HG02852 (cell line): ENCODE results near the gene ZNF718.
"Not testable (repeated sequence)": the region's sequence is repeated elsewhere in the genome, so short reads cannot be mapped to it uniquely, and the experiment has no call there.

Experiments
- ATAC-seq: cut with Tn5 transposase; IDR thresholded peaks from one replicate; pipeline ENCODE4 v1.9.1; 2021; ENCODE audit warnings: mild to moderate bottlenecking, moderate library complexity; ENCODE audit not compliant: unreplicated experiment

The ZNF718 gene

GRCh38 chr4:124275-125081 lies at the start of gene ZNF718:
Gene ZNF718 (plus strand): TSS chr4:124501. CDS start chr4:124671, 170 bp downstream.
- peak; percentile 99 for ATAC-seq

- no peak for ATAC-seq
These were observed 38.4 kb upstream of the ZNF718 start for GRCh38 chr4:85951-86350.

- ATAC-seq = not testable (repeated sequence)
These were observed 37.6 kb upstream of the ZNF718 start for GRCh38 chr4:86559-87324.

DNA sequence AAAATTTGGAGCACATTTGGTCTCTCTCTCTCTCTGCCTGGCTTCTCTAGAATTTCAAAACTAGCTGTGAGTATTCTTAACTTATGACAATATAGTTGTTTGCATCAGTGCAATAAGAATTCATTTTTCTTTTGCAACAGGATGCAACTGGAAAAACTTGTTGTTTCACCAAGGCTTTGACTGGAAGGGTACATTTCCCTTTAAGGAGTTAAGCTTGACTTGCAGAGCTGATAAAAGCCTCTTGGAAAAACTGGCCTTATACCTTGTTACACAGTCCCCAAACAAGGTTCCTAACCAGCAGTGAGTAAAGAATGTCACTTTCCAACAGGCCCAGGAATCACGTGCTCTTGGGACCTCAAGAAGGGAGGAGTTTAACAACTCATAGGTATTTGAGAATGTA lies 25.9 kb upstream of the ZNF718 start:
- ATAC-seq = no peak

GRCh38 chr4:99863-100262 lies 24.4 kb upstream of the ZNF718 start:
- no peak for ATAC-seq

DNA sequence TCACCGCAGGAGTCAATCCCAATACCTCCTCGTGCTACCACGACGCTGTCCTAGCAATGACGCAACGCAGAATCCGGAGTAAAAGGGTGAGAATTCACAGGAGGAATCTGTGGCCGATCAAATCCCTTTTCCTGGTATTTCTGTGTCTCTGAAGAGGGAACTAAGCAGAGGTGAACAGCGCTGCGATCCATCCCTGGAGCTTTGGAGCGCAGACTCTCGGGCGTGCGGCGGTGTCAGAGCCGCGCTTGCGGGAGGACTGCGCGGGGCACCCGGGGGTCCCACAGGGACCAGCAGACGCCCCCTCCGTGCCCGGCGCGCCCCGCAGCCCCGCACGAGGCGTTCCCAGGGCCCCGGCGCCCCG lies 17.2 kb upstream of the ZNF718 start:
- ATAC-seq = no peak

DNA sequence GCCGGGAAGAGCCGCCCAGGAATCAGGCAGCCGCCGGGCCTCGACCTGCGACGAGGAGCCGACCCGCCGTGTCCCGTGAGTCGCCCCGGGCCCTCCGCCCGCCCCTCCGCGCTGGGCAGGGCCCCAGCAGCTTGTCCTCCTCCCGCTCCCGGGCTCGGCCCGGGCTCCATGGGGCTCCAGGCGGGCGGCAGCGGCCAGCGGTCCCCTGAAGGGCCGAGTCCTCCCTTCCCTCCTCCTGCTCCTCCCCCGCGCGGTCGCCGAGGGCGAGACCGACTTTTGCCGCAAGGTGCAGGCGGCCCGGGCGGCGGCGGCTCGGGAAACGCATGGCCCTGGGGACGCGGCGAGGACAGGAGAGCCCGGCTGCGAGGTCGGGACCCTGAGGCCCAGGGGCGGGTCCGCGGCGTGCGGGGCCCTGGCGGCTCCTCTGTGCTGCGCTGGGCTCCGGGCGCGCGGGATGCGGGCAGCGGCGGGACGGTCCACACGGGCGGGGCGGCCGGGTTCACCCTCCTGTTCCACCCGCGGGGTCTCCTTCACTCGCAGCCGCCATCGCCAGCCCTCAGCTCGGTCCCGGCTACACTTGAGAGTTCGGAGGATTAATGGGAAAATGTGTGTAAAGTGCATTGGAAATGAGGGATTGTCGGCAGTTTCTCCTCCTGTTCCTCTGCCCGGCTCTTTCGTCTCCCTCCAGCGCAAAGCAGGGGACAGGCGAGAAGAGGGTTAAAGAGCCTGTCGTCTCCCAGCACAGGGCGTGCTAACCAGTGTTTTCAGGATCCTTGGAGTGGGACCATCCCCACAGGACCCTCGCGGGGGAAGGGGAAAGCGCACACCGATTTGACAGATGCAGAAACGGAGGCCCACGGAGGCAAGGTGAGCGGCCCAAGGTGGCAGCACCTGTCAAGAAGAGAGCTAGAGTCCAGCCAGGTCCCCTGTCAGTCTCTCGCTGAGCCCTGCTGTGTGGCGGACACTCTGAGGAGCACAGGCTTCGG lies 16.6 kb upstream of the ZNF718 start:
- no peak for ATAC-seq

DNA sequence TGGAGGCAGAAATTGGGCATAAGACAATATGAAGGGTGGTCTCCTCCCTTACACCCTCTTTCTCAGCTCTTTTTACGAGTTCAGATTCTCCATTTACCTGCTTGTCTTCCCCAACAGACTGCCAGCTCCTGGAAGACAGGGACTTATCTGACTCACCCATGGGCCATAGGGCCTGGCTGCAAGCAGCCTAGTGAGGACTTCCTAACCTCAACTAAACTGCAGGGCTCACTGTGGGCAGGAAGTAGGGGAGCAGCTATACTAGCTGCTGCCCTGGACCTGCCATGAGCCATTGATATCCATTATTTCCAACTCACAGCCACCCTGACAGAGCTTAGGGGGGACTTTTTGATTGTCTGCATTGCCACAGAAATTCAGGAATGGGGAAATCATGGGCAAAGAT lies 11.5 kb upstream of the ZNF718 start:
- ATAC-seq = no peak

DNA sequence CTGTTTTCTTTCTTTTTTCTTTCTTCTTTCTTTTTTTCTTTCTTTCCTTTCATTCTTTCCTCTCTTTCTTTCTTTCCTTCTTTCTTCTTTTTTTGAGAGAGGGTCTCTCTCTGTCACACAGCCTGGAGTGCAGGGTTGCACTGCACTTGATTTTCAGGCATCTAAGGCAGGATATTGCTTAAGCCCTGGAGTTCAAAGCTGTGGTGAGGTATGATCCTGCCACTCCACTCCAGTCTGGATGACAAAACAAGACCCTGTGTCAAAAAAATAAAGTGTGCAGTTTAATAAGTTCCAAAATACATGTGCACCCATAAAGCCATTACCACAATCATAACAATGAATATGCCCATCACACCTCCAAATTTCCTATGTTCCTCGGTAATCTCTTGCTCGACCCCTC lies 10.6 kb upstream of the ZNF718 start:
- ATAC-seq = no peak

DNA sequence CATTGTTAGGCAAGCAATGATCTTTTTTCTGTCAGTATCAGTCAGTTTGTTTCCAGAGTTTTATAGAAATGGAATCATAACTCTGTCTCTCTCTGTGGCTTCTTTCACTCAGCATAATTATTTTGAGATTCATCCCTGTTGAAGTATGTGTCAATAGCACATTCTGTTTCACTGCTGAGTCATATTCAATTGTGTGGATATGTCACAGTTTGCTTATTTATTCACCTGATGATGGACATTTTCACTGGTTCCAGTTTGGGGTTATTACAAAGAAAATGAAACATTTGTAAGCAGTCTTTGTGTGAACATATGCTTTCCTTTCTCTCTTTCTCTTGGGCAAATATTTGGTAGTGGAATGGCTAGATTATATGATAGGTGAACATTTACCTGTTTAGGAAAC lies 10.2 kb upstream of the ZNF718 start:
- no peak for ATAC-seq

DNA sequence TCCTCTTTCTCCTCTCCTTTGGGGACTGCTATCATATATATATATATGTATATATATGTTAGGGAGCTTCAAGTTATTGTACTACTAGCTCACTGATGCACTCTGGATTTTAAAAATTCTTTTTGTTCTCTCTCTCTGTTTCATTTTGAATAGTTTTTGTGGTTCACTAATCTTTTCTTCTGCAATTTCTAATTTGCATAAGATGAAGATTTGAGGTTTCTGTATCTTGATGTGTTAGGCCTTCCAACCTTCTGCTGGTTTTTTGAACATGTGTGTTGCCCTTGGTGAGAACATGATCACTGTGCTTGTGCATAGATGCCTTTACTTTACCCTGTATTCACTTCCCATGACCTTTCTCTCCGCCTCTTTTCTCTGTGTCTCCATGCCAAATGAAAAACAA lies 7.8 kb upstream of the ZNF718 start:
- no peak for ATAC-seq

DNA sequence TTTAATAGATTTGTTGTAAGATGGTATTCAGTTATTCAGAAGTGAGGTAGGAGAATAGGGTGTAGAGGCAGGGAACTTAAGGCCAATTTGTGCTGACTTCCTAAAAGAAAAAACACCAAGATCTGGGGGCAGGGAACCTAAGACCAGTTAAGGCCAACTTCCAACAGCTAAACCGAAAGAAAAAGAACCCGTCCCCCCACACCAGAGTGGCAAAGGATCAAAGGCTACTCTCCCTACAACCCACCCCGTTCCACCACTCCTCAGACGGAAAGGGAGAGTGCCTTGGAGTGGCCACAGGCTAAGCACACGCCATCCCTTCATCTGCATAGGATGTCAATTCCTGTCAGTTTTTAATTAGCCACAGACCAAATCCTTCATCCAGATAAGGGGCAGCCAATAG lies 3.7 kb upstream of the ZNF718 start:
- no peak for ATAC-seq

DNA sequence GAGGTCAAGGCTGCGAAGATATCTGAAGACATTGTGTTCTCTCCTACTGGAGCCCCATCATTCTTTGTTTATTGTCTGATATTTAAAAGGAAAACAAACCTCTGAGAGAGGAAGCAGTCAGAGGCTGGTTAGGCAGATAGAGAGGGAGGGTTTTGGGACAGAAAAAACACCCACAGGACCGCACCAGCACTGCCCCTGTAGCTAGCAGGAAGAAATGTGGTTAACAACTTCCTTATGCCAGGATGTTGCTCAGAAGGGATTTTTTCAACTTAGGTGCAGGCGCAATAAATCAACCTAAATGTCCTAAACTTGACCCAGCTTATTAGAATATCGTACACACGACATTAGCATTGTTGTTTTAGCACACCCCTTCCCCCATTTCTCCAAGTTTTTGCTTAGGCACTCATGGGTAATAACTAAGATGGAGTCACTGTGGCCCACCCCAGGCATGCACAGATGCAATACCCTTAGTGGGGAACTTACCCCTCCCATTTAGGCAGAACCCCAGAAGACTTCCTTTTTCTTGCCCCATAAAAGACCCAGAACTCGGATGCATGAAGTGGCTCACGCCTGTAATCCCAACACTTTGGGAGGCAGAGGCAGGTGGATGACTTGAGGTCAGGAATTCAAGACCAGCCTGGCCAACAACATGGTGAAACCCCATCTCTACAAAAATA lies 2.8 kb upstream of the ZNF718 start:
- ATAC-seq = no peak

- not testable (repeated sequence) for ATAC-seq
These were observed 403 bp upstream of the ZNF718 start for GRCh38 chr4:123922-124274.

DNA sequence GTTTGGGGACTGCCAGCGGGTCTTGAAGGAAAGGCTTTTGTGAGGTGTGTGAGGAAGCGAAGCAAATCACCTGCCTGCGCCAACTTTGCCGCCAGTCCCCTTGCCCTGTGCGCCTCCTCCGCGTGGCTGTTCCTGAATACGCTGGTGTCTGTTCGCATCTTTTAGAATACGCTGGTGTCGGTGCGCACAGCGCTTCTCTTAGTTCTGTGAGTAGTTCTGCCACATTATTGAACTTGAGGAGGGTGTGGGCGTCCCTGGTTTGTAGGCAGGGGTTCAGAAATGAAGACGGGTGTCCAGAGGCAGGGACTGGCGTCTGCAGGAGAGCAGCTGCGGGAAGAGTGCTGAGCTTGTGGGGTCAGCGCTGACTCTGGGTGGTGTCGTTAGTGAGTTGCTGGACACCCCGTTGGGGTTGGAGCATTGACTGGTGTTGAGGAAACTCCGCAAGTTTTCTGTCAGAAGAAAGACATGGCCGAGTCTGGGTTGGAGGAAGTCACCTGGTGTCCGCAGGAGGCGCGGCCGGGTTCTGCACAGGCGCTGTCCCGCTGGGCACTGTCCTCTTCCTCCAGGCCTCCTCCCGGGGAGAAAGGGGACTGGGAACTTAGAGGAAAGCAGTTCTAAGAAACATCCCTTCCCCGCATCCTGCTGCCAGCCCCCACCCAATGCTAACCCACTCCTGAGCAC lies 930 bp downstream of the ZNF718 start:
- peak; percentile 6 for ATAC-seq

DNA sequence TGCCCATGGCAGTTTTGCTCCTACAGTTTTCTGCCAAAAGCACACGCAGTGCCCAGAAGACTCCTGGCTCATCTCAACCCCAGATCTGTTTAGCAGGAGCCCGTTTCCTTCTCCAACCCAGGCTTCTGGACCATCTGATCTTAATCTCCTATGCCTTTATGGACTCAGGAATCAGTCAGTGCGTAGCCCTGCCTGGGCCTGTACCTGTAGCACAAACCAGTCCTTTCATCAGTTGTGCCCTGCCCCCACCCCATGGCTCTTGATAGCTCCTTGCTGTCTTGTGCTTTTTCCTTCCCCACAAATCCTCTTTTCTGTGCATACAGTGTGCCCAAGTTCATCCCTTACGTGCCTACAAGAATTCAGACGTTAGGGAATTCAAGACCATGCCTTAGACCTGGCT lies 1.5 kb downstream of the ZNF718 start:
- ATAC-seq = no peak

- no peak for ATAC-seq
These were observed 8.2 kb downstream of the ZNF718 start for GRCh38 chr4:132483-132882.

- ATAC-seq = no peak
These were observed 14.6 kb downstream of the ZNF718 start for GRCh38 chr4:138935-139334.

- ATAC-seq = no peak
These were observed 15.4 kb downstream of the ZNF718 start for GRCh38 chr4:139691-140090.

GRCh38 chr4:146621-147020 lies 22.3 kb downstream of the ZNF718 start:
- ATAC-seq = no peak
